GM06990 (cell line): ENCODE measurements around the gene CDC5L.

Experiments used
- DNase-seq: peaks from one replicate; pipeline ENCODE4 v3.0.0-alpha.2; 2011; ENCODE audit not compliant: insufficient read length; ENCODE audit errors: extremely low read depth
- H3K27me3 ChIP-seq: replicated peaks from 2 replicates; pipeline ENCODE4 v1.6.0; 2011; ENCODE audit warnings: low read length; ENCODE audit not compliant: control insufficient read depth, insufficient read depth
- H3K36me3 ChIP-seq: 2 replicates; pipeline ENCODE4 v1.5.1; 2011; ENCODE audit warnings: low read length; ENCODE audit not compliant: control insufficient read depth, insufficient read depth
- H3K4me3 ChIP-seq: replicated peaks from 2 replicates; pipeline ENCODE4 v1.5.1; 2011; ENCODE audit warnings: low read depth, mild to moderate bottlenecking, control low read depth, low read length
- TF ChIP-seq, protein P1 (sequence below): IDR thresholded peaks from 2 replicates; pipeline ENCODE4 v1.5.1; 2011; ENCODE audit warnings: low read length, control low read depth, mild to moderate bottlenecking, inconsistent platforms; ENCODE audit not compliant: insufficient read depth, poor library complexity, severe bottlenecking

Gene CDC5L

GRCh38 chr6:44478158-44478557, 90.7 kb downstream of the CDC5L start:
- TF ChIP-seq, protein P1, sequence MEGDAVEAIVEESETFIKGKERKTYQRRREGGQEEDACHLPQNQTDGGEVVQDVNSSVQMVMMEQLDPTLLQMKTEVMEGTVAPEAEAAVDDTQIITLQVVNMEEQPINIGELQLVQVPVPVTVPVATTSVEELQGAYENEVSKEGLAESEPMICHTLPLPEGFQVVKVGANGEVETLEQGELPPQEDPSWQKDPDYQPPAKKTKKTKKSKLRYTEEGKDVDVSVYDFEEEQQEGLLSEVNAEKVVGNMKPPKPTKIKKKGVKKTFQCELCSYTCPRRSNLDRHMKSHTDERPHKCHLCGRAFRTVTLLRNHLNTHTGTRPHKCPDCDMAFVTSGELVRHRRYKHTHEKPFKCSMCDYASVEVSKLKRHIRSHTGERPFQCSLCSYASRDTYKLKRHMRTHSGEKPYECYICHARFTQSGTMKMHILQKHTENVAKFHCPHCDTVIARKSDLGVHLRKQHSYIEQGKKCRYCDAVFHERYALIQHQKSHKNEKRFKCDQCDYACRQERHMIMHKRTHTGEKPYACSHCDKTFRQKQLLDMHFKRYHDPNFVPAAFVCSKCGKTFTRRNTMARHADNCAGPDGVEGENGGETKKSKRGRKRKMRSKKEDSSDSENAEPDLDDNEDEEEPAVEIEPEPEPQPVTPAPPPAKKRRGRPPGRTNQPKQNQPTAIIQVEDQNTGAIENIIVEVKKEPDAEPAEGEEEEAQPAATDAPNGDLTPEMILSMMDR: no peak
- Histone ChIP-seq H3K4me3 (no peak overlapping the region), H3K27me3 (peaks cover 2% of the 10 kb centered on the region; the same call in 1 of the 2 replicates), H3K36me3 (no peaks in the 10 kb centered on the region)
- DNase-seq: no peak

DNA sequence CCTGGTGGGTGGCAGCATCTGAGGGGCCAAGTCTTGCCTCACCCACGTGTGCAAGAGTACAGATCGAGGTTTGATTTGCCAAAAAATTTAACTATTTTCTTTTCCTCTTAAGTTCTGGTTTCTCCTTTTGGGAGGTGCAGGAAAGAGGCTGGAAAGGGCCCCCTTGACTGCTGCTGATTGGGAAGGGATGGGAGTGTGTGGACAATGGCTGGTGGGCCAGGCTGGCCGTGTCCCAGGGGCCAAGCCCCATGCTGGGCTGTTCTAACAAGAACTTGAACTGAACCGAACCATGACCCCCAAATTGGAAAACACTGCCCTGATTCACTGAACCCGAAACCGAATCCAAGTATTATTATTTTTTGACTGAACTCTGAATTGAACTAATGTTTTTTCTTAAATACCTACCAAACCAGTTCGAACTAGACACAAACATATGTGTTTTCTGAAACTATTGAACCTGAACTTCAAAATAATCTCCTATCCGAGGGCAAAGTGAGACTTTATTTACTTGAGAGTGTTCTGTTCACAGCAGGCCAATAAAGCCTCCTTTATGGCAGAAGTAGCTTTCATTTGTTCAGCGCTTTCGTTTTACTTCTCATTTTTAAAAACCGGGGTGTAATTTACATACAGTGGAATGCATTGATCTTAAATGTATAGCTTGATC, 91.2 kb downstream of the CDC5L start:
- TF ChIP-seq, protein P1: no peak
- no peak for DNase-seq
- Histone ChIP-seq H3K36me3 (no peaks in the 10 kb centered on the region), H3K4me3 (no peak overlapping the region), H3K27me3 (peaks cover 2% of the 10 kb centered on the region; the same call in 1 of the 2 replicates)

DNA sequence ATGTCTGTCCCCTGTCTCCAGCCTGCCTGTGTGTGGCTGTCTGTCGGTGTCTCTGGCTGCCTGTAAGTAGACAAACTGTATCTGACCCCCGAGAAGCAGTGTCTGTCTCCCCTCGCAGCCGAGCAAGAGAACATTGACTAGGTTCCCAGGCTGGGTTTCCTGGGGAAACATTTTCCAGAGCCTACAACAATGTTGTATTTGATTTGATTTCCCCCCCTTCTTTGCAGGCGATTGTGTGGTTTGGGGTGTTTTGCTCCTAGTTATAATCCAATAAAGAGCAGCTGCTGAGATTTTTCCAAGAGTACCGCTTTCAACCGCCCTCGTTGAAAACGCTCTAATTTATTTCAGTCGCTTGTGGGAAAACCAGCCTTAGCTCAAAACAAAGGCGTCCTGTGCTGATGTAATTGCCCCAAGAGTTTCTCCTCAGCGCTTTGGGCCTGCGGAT, 92.6 kb downstream of the CDC5L start:
- no peak for DNase-seq
- TF ChIP-seq, protein P1: no peak
- no peaks in the 10 kb centered on the region; the same call in 1 of the 2 replicates for H3K27me3 ChIP-seq
- H3K36me3 ChIP-seq: no peaks in the 10 kb centered on the region
- no peak overlapping the region for H3K4me3 ChIP-seq

DNA sequence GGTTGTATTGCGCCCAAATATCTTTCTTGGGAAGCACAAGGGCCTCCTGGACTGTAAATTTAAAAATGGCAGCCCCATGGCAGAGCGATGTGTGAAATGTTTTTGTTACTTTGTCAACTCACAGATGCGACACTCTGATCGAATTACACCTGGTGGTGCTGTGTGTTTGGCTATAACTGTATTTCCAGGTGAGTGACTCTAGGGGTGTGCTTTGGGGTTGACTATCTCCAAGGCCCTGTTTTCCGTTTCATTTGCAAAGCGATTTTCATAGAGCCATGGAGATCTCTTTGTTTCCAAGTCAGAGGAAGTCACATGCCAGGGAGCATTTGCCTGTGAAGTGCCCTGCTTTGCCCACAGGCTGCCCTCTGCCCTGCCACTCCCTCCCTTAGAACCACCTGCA, 93.5 kb downstream of the CDC5L start:
- no peak for DNase-seq
- H3K27me3 ChIP-seq: no peaks in the 10 kb centered on the region; the same call in 1 of the 2 replicates
- H3K36me3 ChIP-seq: no peaks in the 10 kb centered on the region
- TF ChIP-seq, protein P1: no peak
- no peak overlapping the region for H3K4me3 ChIP-seq

- no peaks in the 10 kb centered on the region; the same call in 1 of the 2 replicates for H3K27me3 ChIP-seq
- no peak for DNase-seq
- no peaks in the 10 kb centered on the region for H3K36me3 ChIP-seq
- TF ChIP-seq, protein P1: no peak
- H3K4me3 ChIP-seq: no peak overlapping the region
Measured at GRCh38 chr6:44481760-44482159, 94.3 kb downstream of the CDC5L start.
